ENCODE results near the gene ZNF318.

ZNF318 gene

DNA sequence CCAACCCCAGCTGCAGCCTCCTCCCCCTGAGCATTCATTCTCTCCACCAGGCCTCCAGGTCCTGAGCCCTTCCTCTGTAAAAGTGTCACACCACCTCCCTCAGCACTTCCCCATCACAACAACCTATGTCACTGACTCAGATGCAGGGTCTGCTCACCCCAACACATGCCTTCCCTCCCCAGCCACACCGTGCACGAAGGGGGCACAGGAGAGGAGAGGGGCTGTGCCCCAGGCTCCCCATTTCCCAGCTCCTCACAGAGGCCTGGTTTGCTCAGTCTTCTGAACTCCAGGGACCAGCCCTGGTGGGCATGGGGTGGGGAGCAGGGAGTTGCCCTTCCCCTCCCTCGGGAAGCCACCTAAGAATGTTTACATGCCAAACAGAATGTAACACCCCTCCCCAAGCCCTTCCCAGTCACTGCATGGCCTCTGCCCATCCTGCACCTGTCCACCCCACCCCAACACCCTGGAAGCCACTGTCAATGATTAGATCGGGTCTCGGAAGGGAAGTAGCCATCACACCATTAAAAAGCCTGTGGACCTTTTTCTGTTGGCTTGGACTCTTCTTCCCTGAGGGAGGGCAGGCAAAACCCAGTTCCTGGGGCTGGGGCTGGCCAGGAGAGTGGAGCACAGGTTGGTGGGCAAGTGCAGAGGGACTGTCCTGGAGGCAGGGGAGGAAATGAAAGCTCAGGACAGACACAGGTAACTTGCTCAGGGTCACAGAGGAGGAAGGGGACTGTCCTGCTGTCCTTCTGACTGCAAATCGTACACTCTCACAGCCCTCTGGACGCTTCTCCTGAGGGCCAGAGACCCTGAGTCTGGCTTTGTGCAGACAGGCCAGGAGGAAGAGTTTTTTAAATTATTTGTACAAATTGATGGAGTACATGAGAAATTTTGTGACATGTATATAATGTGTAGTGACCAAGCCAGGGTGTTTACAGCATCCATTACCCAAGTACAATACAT is 81.4 kb downstream of the ZNF318 start:
- no peak for DNase-seq (ENCODE audit: extremely low spot score)
- ChIA-PET POLR2A (no interaction called here), CTCF (interaction anchor here (0.9 to 2.1 kb wide), 2 partner anchors 9 to 25 kb away, joined by 4 to 14 read pairs; no protein-coding TSS in a partner anchor)
- TF ChIP-seq FOXK2 (IDR thresholded peaks at IDR 0.05) (no peak), ELF4 (IDR thresholded peaks at IDR 0.05) (no peak), ARNT (IDR thresholded peaks at IDR 0.05) (no peak), SUZ12 (IDR thresholded peaks at IDR 0.05) (no peak), TARDBP (IDR thresholded peaks at IDR 0.05) (no peak), CTBP1 (IDR thresholded peaks at IDR 0.05; ENCODE audit: borderline replicate concordance) (no peak), L3MBTL2 (conservative IDR thresholded peaks at IDR 0.05) (no peak)

DNA sequence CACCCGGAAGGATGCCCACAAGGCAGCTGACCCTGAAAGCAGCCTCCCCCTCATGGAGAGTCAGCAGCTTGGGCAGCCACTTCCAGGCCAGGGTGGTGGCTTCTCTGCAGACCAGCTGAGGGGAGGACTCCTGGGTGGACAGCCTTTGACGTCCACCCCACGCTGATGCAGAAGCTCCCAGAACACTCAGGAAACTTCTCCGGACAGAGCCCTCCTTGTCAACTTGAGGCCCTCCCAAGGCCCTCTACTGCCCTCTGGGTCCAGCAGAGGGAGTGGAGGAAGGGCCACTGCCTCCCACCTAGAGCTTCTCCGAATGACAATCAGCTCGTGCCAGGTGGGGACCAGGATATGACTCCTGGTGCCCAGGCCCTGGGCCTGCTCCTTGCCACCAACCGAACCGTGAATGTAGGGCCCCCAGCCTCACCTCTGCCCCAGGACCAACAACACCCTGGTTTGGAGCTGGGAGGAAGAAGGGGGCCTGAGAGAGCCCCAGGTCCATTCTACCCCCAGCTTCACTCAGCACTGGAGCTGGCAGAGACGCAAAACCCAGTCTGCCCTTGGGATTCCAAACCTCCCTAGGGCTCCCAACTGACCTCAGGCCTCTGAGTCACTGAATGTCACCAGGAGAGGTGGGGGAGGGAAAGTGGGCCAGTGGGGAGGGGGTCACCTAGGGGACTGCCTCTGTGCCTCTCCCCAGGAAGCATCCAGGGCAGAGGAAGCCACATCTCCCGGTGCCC is 82.3 kb downstream of the ZNF318 start:
- ChIA-PET CTCF (interaction anchor here (0.6 to 2.1 kb wide), 3 partner anchors 10 to 759 kb away, joined by 3 to 14 read pairs (median 4); no protein-coding TSS in a partner anchor), POLR2A (interaction anchor here (0.7 to 0.8 kb wide), 2 partner anchors 21 to 221 kb away, joined by 3 read pairs; no protein-coding TSS in a partner anchor)
- TF ChIP-seq ELF4 (IDR thresholded peaks at IDR 0.05): no peak
- TF ChIP-seq SP1 (IDR thresholded peaks at IDR 0.05): no peak
- TF ChIP-seq TARDBP (IDR thresholded peaks at IDR 0.05): no peak
- no peak for TF ChIP-seq LEF1 (IDR thresholded peaks at IDR 0.05; ENCODE audit: borderline replicate concordance)
- no peak for TF ChIP-seq ZNF384 (IDR thresholded peaks at IDR 0.05)
- no peak for TF ChIP-seq PKNOX1 (IDR thresholded peaks at IDR 0.05)
- no peak for TF ChIP-seq FOXA1 (IDR thresholded peaks at IDR 0.05)
- TF ChIP-seq FOXM1 (IDR thresholded peaks at IDR 0.05; ENCODE audit: borderline replicate concordance): no peak
- TF ChIP-seq ARNT (IDR thresholded peaks at IDR 0.05): no peak
- TF ChIP-seq FOXK2 (IDR thresholded peaks at IDR 0.05): no peak
- no peak for TF ChIP-seq HDGF (IDR thresholded peaks at IDR 0.05; ENCODE audit: borderline replicate concordance)
- DNase-seq (ENCODE audit: extremely low spot score): no peak

GRCh38 chr6:43286456-43286979 is 82.9 kb downstream of the ZNF318 start:
- no peak for TF ChIP-seq FOXM1 (IDR thresholded peaks at IDR 0.05; ENCODE audit: borderline replicate concordance)
- no peak for TF ChIP-seq SUZ12 (IDR thresholded peaks at IDR 0.05)
- TF ChIP-seq ELF4 (IDR thresholded peaks at IDR 0.05): no peak
- CTCF ChIA-PET: interaction anchor here (0.5 to 2.1 kb wide), 3 partner anchors 10 to 842 kb away, joined by 3 to 14 read pairs (median 3); no protein-coding TSS in a partner anchor
- DNase-seq (ENCODE audit: extremely low spot score): no peak
- POLR2A ChIA-PET: interaction anchor here (0.7 to 0.8 kb wide), 2 partner anchors 20 to 221 kb away, joined by 3 read pairs; no protein-coding TSS in a partner anchor

Data from HEK293T (cell line).